ENCODE measurements around the gene ICOS. TPM values are rescaled to one million over a fixed set of nuclear protein-coding genes. Genes with fewer than 3 reads are reported as not detected.

Gene ICOS
- total and polyA plus RNA-seq, 2 donors (not counting 3 experiments of a cell fraction or from before 2014, with no cell fraction given) = not detected

DNA sequence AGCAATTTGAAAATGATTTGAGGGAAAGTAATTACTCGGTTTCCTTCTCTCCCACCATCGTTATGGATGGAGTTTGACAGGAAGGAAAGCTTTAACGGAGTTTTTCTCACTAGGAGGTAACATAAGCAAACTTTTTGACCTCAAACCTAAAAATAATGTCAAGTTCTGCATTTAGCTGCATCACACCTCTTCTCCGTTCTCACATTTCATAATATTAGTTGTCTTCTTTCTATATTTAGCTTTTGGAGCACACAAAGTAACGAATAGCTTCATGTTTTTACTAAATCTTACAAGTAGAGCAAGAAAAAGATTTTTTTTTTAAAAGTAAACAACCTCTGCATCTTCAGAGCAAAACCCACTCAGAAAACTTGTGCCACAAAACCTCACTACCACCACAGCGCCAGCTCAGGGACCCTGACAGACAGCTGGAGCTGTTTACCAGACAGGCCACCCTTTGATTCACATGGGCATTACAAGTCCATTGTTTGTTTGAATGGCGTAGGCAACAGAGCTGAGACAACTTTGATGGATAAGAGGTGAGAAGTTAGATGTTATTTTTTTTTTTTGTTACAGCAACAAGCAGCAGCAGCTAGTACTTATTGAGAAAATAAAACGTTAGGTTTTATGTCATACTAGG lies 21.9 kb upstream of the ICOS start:
- no peak for TF ChIP-seq JUN (IDR thresholded peaks at IDR 0.05; ENCODE audit: borderline replicate concordance, insufficient read depth, insufficient read length, low read depth)
- TF ChIP-seq FOS (IDR thresholded peaks at IDR 0.05; ENCODE audit: borderline replicate concordance, insufficient read depth, low read length) = no peak
- no peak for TF ChIP-seq POLR2A (IDR thresholded peaks at IDR 0.05; ENCODE audit: low read depth, low read length)
- no peak for TF ChIP-seq POLR2AphosphoS5 (IDR thresholded peaks at IDR 0.05; ENCODE audit: insufficient read depth, low read depth, low read length)
- TF ChIP-seq, protein P1, sequence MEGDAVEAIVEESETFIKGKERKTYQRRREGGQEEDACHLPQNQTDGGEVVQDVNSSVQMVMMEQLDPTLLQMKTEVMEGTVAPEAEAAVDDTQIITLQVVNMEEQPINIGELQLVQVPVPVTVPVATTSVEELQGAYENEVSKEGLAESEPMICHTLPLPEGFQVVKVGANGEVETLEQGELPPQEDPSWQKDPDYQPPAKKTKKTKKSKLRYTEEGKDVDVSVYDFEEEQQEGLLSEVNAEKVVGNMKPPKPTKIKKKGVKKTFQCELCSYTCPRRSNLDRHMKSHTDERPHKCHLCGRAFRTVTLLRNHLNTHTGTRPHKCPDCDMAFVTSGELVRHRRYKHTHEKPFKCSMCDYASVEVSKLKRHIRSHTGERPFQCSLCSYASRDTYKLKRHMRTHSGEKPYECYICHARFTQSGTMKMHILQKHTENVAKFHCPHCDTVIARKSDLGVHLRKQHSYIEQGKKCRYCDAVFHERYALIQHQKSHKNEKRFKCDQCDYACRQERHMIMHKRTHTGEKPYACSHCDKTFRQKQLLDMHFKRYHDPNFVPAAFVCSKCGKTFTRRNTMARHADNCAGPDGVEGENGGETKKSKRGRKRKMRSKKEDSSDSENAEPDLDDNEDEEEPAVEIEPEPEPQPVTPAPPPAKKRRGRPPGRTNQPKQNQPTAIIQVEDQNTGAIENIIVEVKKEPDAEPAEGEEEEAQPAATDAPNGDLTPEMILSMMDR (IDR thresholded peaks at IDR 0.05; ENCODE audit: extremely low read depth in 1 of 2, insufficient read depth in 1 of 2, low read depth in 1 of 2, low read length in 2 of 2) = no peak
- TF ChIP-seq GATA2 (IDR thresholded peaks at IDR 0.05; ENCODE audit: insufficient read depth, insufficient read length, low read depth, low read length) = no peak
- TF ChIP-seq EZH2 (IDR thresholded peaks at IDR 0.05; ENCODE audit: borderline replicate concordance, low read depth, low read length, severe bottlenecking) = no peak
- TF ChIP-seq, protein P2, sequence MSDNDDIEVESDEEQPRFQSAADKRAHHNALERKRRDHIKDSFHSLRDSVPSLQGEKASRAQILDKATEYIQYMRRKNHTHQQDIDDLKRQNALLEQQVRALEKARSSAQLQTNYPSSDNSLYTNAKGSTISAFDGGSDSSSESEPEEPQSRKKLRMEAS (IDR thresholded peaks at IDR 0.05; ENCODE audit: insufficient read depth, insufficient read length) = no peak
- Histone ChIP-seq H3K9ac (replicated peaks; ENCODE audit: extremely low read depth, insufficient read depth, low read length) (no peak overlapping the region), H3K4me2 (ENCODE audit: insufficient read depth, low read length) (no peak overlapping the region), H3K27me3 (ENCODE audit: control insufficient read depth in 2 of 2, insufficient read depth in 2 of 2, low read length in 2 of 2) (peaks cover 3 to 6% of the 10 kb centered on the region in 2 experiments), H3K79me2 (ENCODE audit: control insufficient read depth, insufficient read depth, low read length) (no peaks in the 10 kb centered on the region), H2AFZ (ENCODE audit: low read depth, low read length) (no peak overlapping the region), H3K9me3 (replicated peaks; ENCODE audit: control insufficient read depth, insufficient read depth, low read length) (no peaks in the 10 kb centered on the region), H3K4me1 (ENCODE audit: control insufficient read depth, extremely low read depth, insufficient read depth, low read length) (no peaks in the 10 kb centered on the region), H3K27ac (ENCODE audit: insufficient read depth, low read depth, low read length) (no peak overlapping the region), H4K20me1 (replicated peaks; ENCODE audit: control insufficient read depth, extremely low read depth, insufficient read depth, low read length) (no peaks in the 10 kb centered on the region), H3K4me3 (replicated peaks in 1 of 3; ENCODE audit: insufficient read depth in 1 of 3, low read depth in 1 of 3, low read length in 3 of 3) (no peak overlapping the region), H3K9me1 (replicated peaks; ENCODE audit: control insufficient read depth, extremely low read depth, insufficient read depth, low read length) (no peaks in the 10 kb centered on the region), H3K36me3 (ENCODE audit: control insufficient read depth in 2 of 2, extremely low read depth in 1 of 2, insufficient read depth in 2 of 2, low read length in 2 of 2) (no peaks in the 10 kb centered on the region)
- dilution Hi-C loops (cut with MboI; ENCODE audit: extremely low pct_ligation_motif_present, low sequenced_read_pairs) (no loop called here), intact Hi-C loops (cut with micrococcal nuclease) (no loop called here)
- DNase-seq (ENCODE audit: low read depth, low spot score) = no peak
- no peak for FAIRE-seq
- CTCF ChIA-PET = interaction anchor here (0.8 kb wide), 1 partner anchor 14 kb away, joined by 3 read pairs; no protein-coding TSS in a partner anchor
- no TSS peak for BruUV-seq (replicated peaks)
- POLR2A ChIA-PET = no interaction called here
